Neutrophil (primary cell): Measurements from ENCODE around the gene ANK3.

Experiments
- H3K27ac ChIP-seq: fragments of 200-600 bp; sonication (generic); 2 replicates; pipeline ENCODE4 v1.5.1; 2016; ENCODE audit warnings: mild to moderate bottlenecking, moderate library complexity
- H3K27me3 ChIP-seq: fragments of 200-600 bp; sonication (generic); 2 replicates; pipeline ENCODE4 v1.6.0; 2016; ENCODE audit warnings: mild to moderate bottlenecking
- H3K36me3 ChIP-seq: fragments of 200-600 bp; sonication (generic); 2 replicates; pipeline ENCODE4 v1.5.1; 2017
- H3K4me1 ChIP-seq, 2 experiments: fragments of 200-600 bp in 1 of 2; sonication (generic) in 1 of 2; 1 replicate in 1 of 2; 2 replicates in 1 of 2; pipeline versions ENCODE4 v1.5.1 to v1.6.1; 2013 to 2016; ENCODE audit warnings: low read depth in 1 of 2, low read length in 1 of 2, mild to moderate bottlenecking in 1 of 2, moderate library complexity in 1 of 2; ENCODE audit not compliant: control insufficient read depth in 1 of 2, insufficient read depth in 1 of 2
- H3K4me3 ChIP-seq, 2 experiments: fragments of 200-600 bp in 1 of 2; sonication (generic) in 1 of 2; 1 replicate in 1 of 2; 2 replicates in 1 of 2; pipeline ENCODE4 v1.5.1; 2013 to 2016; ENCODE audit warnings: low read depth in 1 of 2, low read length in 1 of 2, mild to moderate bottlenecking in 1 of 2, moderate library complexity in 1 of 2
- H3K9me3 ChIP-seq: fragments of 200-600 bp; sonication (generic); 2 replicates; pipeline ENCODE4 v1.5.1; 2016
- TF ChIP-seq, protein P1 (sequence below): fragments of 200-600 bp; sonication (generic); IDR thresholded peaks from 2 replicates; pipeline ENCODE4 v1.5.1; 2016; ENCODE audit warnings: antibody characterized with exemption

The ANK3 gene

GRCh38 chr10:60209874-60210570 is 179.7 kb downstream of the ANK3 start:
- TF ChIP-seq, protein P1, sequence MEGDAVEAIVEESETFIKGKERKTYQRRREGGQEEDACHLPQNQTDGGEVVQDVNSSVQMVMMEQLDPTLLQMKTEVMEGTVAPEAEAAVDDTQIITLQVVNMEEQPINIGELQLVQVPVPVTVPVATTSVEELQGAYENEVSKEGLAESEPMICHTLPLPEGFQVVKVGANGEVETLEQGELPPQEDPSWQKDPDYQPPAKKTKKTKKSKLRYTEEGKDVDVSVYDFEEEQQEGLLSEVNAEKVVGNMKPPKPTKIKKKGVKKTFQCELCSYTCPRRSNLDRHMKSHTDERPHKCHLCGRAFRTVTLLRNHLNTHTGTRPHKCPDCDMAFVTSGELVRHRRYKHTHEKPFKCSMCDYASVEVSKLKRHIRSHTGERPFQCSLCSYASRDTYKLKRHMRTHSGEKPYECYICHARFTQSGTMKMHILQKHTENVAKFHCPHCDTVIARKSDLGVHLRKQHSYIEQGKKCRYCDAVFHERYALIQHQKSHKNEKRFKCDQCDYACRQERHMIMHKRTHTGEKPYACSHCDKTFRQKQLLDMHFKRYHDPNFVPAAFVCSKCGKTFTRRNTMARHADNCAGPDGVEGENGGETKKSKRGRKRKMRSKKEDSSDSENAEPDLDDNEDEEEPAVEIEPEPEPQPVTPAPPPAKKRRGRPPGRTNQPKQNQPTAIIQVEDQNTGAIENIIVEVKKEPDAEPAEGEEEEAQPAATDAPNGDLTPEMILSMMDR = no peak
- Histone ChIP-seq H3K36me3 (no peaks in the 10 kb centered on the region), H3K27ac (no peak overlapping the region), H3K4me3 (no peak overlapping the region), H3K4me1 (no peaks in the 10 kb centered on the region), H3K27me3 (no peaks in the 10 kb centered on the region), H3K9me3 (no peaks in the 10 kb centered on the region)

DNA sequence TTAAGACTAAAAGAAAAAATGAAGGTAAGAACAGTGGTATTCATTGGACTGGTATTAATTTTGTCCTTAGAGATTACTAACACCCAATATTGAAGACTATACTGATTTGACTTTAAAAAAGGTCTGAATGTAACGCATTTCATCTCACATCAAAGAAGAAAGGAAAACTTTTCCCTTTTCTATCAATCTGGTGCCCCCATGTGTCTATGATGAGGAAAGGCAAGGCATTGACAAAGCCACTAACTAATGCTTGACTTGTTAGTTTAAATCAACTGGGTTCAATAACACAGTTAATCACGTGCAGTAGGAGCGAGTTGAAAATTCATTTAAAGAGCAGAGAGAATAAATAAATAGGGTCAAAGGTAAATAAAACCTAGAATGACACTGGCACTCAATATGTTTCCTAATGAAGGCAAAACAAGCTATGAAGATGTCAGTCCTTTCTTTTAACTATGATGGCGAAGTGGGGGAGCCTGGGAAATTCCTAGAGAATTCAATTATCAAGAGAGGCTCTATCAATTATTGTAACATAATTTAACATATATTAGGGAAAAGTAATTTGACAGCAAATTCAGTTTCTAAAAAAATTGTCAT is 180.9 kb downstream of the ANK3 start:
- no peaks in the 10 kb centered on the region for H3K9me3 ChIP-seq
- TF ChIP-seq, protein P1 = no peak
- no peak overlapping the region for H3K27ac ChIP-seq
- no peaks in the 10 kb centered on the region for H3K36me3 ChIP-seq
- no peaks in the 10 kb centered on the region for H3K4me1 ChIP-seq
- no peaks in the 10 kb centered on the region for H3K27me3 ChIP-seq
- H3K4me3 ChIP-seq = no peak overlapping the region

DNA sequence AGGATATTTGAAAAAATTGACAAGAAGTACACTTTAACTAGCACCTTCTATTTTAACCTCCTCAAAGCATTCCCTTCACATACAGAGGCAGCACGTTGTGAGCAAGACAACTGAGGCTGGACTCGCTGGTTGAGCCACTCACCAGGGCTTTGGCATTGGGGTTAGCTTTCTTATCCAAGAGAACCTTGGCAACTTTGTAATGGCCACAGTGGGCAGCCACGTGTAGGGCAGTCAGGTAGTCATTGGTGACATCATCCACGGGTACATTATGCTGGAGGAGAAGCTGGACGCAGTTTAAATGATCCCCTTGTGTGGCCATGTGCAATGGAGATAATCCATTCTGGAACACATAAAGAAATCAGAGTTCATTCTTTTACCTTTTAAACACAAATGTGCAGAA is 181.8 kb downstream of the ANK3 start:
- TF ChIP-seq, protein P1 = no peak

DNA sequence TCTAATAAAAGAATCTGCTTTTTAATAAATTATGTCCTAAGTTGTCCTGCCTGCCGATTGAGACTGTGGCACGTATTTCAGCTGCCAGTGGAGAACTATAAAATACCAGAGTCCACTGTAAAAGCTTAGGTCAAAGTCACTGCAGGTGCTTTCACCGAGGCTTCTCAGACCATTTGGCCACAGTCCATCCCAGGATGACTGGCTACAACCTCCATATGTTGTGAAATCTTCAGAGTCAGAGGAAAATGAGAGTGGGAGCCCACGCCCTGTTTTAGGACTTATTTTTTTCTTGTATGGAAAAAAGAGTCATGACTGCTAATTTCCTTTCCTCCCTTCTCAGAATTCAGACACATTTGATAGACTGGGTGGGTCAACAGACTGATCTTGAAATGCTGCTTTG is 182.9 kb downstream of the ANK3 start:
- H3K27ac ChIP-seq = no peak overlapping the region
- TF ChIP-seq, protein P1 = no peak
- no peak overlapping the region for H3K4me3 ChIP-seq
- no peaks in the 10 kb centered on the region for H3K4me1 ChIP-seq
- H3K36me3 ChIP-seq = no peaks in the 10 kb centered on the region
- no peaks in the 10 kb centered on the region for H3K9me3 ChIP-seq
- H3K27me3 ChIP-seq = no peaks in the 10 kb centered on the region

More for the DNA sequence above, 181.8 kb downstream of the ANK3 start:
- Histone ChIP-seq H3K9me3 (no peaks in the 10 kb centered on the region), H3K27ac (no peak overlapping the region), H3K27me3 (no peaks in the 10 kb centered on the region), H3K4me3 (no peak overlapping the region), H3K36me3 (no peaks in the 10 kb centered on the region), H3K4me1 (no peaks in the 10 kb centered on the region)

DNA sequence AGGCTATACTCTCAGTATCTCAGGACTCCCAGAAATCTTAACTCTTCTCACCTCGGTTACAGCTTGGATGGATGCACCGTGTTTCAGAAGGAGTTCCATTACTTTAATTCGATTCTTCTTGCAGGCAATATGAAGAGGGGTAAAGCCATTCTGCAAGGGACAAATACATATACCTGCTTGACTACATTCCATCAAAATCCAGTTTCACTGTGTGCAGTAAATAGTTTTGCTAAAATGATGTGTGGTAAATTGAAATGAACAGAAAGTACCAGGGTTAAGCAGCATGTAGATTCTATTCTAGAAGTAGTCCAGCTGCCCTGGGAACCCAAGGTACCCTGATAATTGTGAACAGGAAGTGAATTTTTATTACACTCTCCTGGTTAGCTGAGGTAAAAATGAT is 183.9 kb downstream of the ANK3 start:
- Histone ChIP-seq H3K27ac (no peak overlapping the region), H3K4me3 (no peak overlapping the region), H3K4me1 (no peaks in the 10 kb centered on the region), H3K36me3 (no peaks in the 10 kb centered on the region), H3K9me3 (no peaks in the 10 kb centered on the region), H3K27me3 (no peaks in the 10 kb centered on the region)
- TF ChIP-seq, protein P1 = no peak
